Measurements from ENCODE around the gene DGKH. TPM values are rescaled to one million over a fixed set of nuclear protein-coding genes. Genes with fewer than 3 reads are reported as not detected.

The DGKH gene
- total RNA-seq, 4 donors from 2014 or later, result 5.7 to 24.0 (median 15.0) TPM

GRCh38 chr13:42259515-42259914, 211.1 kb downstream of the DGKH start:
- no peak overlapping the region for H3K27ac ChIP-seq
- WGBS, 2 donors, result 80 to 87% methylated on average over 4 of the region's 4 CpGs
- intact Hi-C loops (cut with DNase I), result no loop called here
- no peaks in the 10 kb centered on the region for H3K36me3 ChIP-seq
- DNase-seq, result no peak
- H3K4me3 ChIP-seq, result no peak overlapping the region
- H3K9me3 ChIP-seq, result no peaks in the 10 kb centered on the region
- peaks cover 0 to 8% (median 0%) of the 10 kb centered on the region in 3 donors for H3K4me1 ChIP-seq
- H3K27me3 ChIP-seq, result no peaks in the 10 kb centered on the region
- TF ChIP-seq POLR2A (IDR thresholded peaks at IDR 0.05) (no peak), CTCF (IDR thresholded peaks at IDR 0.05) (no peak)

- no peak for TF ChIP-seq CTCF (IDR thresholded peaks at IDR 0.05)
- no peak for TF ChIP-seq POLR2A (IDR thresholded peaks at IDR 0.05)
- 77 to 86% methylated on average over 7 to 8 of the region's 8 CpGs for WGBS, 2 donors
- no peaks in the 10 kb centered on the region for H3K36me3 ChIP-seq
- no peak overlapping the region for H3K27ac ChIP-seq
- H3K4me3 ChIP-seq, result no peak overlapping the region
- intact Hi-C loops (cut with DNase I), result no loop called here
- no peaks in the 10 kb centered on the region for H3K27me3 ChIP-seq
- no peak for DNase-seq
- H3K4me1 ChIP-seq, result peaks cover 0 to under 1% (median 0%) of the 10 kb centered on the region in 3 donors
- H3K9me3 ChIP-seq, result no peaks in the 10 kb centered on the region
Measured at GRCh38 chr13:42260903-42261654, 212.6 kb downstream of the DGKH start.

GRCh38 chr13:42266473-42266872, 218.0 kb downstream of the DGKH start:
- Histone ChIP-seq H3K27ac (no peak overlapping the region), H3K27me3 (no peaks in the 10 kb centered on the region), H3K36me3 (no peaks in the 10 kb centered on the region), H3K4me3 (no peak overlapping the region), H3K9me3 (no peaks in the 10 kb centered on the region), H3K4me1 (peaks cover 0 to 8% (median 8%) of the 10 kb centered on the region in 3 donors)
- 63 to 65% methylated on average over 3 of the region's 3 CpGs for WGBS, 2 donors
- intact Hi-C loops (cut with DNase I), result no loop called here
- TF ChIP-seq POLR2A (IDR thresholded peaks at IDR 0.05) (no peak), CTCF (IDR thresholded peaks at IDR 0.05) (no peak)
- no peak for DNase-seq

- TF ChIP-seq CTCF (IDR thresholded peaks at IDR 0.05), result no peak
- no peak for TF ChIP-seq POLR2A (IDR thresholded peaks at IDR 0.05)
- no peaks in the 10 kb centered on the region for H3K36me3 ChIP-seq
- H3K9me3 ChIP-seq, result no peaks in the 10 kb centered on the region
- no peak overlapping the region for H3K4me3 ChIP-seq
- no peaks in the 10 kb centered on the region for H3K27me3 ChIP-seq
- DNase-seq, result no peak
- H3K27ac ChIP-seq, result no peak overlapping the region
- WGBS, 2 donors, result 93 to 95% methylated on average over 6 of the region's 6 CpGs
- intact Hi-C loops (cut with DNase I), result no loop called here
- H3K4me1 ChIP-seq, result peaks cover 11 to 36% (median 18%) of the 10 kb centered on the region in 3 donors
Measured at GRCh38 chr13:42270160-42270856, 221.9 kb downstream of the DGKH start.

- WGBS, 2 donors, result 85 to 90% methylated on average over 6 of the region's 6 CpGs
- intact Hi-C loops (cut with DNase I), result no loop called here
- H3K4me1 ChIP-seq, result peaks cover 11 to 40% (median 18%) of the 10 kb centered on the region in 3 donors
- H3K36me3 ChIP-seq, result no peaks in the 10 kb centered on the region
- peak overlapping the region in 3 of 4 donors; percentile 87 to 97 (median 96) for H3K27ac ChIP-seq
- no peak for DNase-seq
- no peaks in the 10 kb centered on the region for H3K9me3 ChIP-seq
- no peak for TF ChIP-seq POLR2A (IDR thresholded peaks at IDR 0.05)
- TF ChIP-seq CTCF (IDR thresholded peaks at IDR 0.05), result no peak
- H3K4me3 ChIP-seq, result peak overlapping the region in 3 of 4 donors; percentile 87 to 97 (median 94)
- no peaks in the 10 kb centered on the region for H3K27me3 ChIP-seq
Measured at GRCh38 chr13:42270857-42271215, 222.4 kb downstream of the DGKH start.
